Neutrophil (primary cell): ENCODE measurements around the gene PLEKHA7.

Source experiments
- H3K27ac ChIP-seq: fragments of 200-600 bp; sonication (generic); 2 replicates; pipeline ENCODE4 v1.5.1; 2016; ENCODE audit warnings: mild to moderate bottlenecking, moderate library complexity
- H3K27me3 ChIP-seq: fragments of 200-600 bp; sonication (generic); 2 replicates; pipeline ENCODE4 v1.6.0; 2016; ENCODE audit warnings: mild to moderate bottlenecking
- H3K36me3 ChIP-seq: fragments of 200-600 bp; sonication (generic); 2 replicates; pipeline ENCODE4 v1.5.1; 2017
- H3K4me1 ChIP-seq, 2 experiments: fragments of 200-600 bp in 1 of 2; sonication (generic) in 1 of 2; 1 replicate in 1 of 2; 2 replicates in 1 of 2; pipeline versions ENCODE4 v1.5.1 to v1.6.1; 2013 to 2016; ENCODE audit warnings: low read depth in 1 of 2, low read length in 1 of 2, mild to moderate bottlenecking in 1 of 2, moderate library complexity in 1 of 2; ENCODE audit not compliant: control insufficient read depth in 1 of 2, insufficient read depth in 1 of 2
- H3K4me3 ChIP-seq, 2 experiments: fragments of 200-600 bp in 1 of 2; sonication (generic) in 1 of 2; 1 replicate in 1 of 2; 2 replicates in 1 of 2; pipeline ENCODE4 v1.5.1; 2013 to 2016; ENCODE audit warnings: low read depth in 1 of 2, low read length in 1 of 2, mild to moderate bottlenecking in 1 of 2, moderate library complexity in 1 of 2
- H3K9me3 ChIP-seq: fragments of 200-600 bp; sonication (generic); 2 replicates; pipeline ENCODE4 v1.5.1; 2016
- CTCF ChIP-seq: fragments of 200-600 bp; sonication (generic); IDR thresholded peaks from 2 replicates; pipeline ENCODE4 v1.5.1; 2016; ENCODE audit warnings: antibody characterized with exemption

PLEKHA7 gene

GRCh38 chr11:16846305-16846704 is 167.9 kb downstream of the PLEKHA7 start:
- H3K4me3 ChIP-seq: no peak overlapping the region
- no peak for TF ChIP-seq CTCF
- H3K27me3 ChIP-seq: no peaks in the 10 kb centered on the region
- H3K4me1 ChIP-seq: no peaks in the 10 kb centered on the region
- no peaks in the 10 kb centered on the region for H3K36me3 ChIP-seq
- H3K27ac ChIP-seq: no peak overlapping the region
- no peaks in the 10 kb centered on the region for H3K9me3 ChIP-seq

- Histone ChIP-seq H3K4me1 (no peaks in the 10 kb centered on the region), H3K27ac (no peak overlapping the region), H3K36me3 (no peaks in the 10 kb centered on the region), H3K4me3 (no peak overlapping the region), H3K27me3 (no peaks in the 10 kb centered on the region), H3K9me3 (no peaks in the 10 kb centered on the region)
- no peak for TF ChIP-seq CTCF
Observed at GRCh38 chr11:16844268-16844771, 169.9 kb downstream of the PLEKHA7 start.

GRCh38 chr11:16843294-16843693 is 170.9 kb downstream of the PLEKHA7 start:
- H3K27ac ChIP-seq: no peak overlapping the region
- no peaks in the 10 kb centered on the region for H3K4me1 ChIP-seq
- H3K36me3 ChIP-seq: no peaks in the 10 kb centered on the region
- no peaks in the 10 kb centered on the region for H3K9me3 ChIP-seq
- H3K27me3 ChIP-seq: no peaks in the 10 kb centered on the region
- H3K4me3 ChIP-seq: no peak overlapping the region
- no peak for TF ChIP-seq CTCF

GRCh38 chr11:16841984-16842383 is 172.2 kb downstream of the PLEKHA7 start:
- H3K9me3 ChIP-seq: no peaks in the 10 kb centered on the region
- no peaks in the 10 kb centered on the region for H3K36me3 ChIP-seq
- no peak overlapping the region for H3K4me3 ChIP-seq
- H3K4me1 ChIP-seq: no peaks in the 10 kb centered on the region
- no peak for TF ChIP-seq CTCF
- H3K27ac ChIP-seq: no peak overlapping the region
- H3K27me3 ChIP-seq: no peaks in the 10 kb centered on the region

DNA sequence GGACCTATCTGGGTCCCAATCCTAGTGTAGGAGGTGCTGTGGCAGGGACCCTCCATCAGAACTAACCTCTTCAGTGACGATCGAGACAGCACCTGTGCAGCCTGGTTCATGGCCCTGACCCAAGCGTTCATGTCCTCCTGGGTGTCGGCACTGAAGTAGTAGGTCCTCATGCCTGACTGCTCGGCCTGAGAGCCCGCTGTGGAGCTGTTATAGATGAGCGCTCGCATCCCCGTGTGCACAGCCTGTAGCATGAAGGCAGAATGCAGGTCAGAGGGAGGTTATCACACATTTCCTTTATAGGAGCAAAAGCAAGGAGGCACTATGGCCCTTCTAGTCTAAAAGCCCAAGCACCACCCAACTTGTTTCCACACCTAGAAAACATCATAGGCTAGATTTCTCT is 172.7 kb downstream of the PLEKHA7 start:
- TF ChIP-seq CTCF: no peak
- Histone ChIP-seq H3K27me3 (no peaks in the 10 kb centered on the region), H3K9me3 (no peaks in the 10 kb centered on the region), H3K4me3 (no peak overlapping the region), H3K36me3 (no peaks in the 10 kb centered on the region), H3K27ac (no peak overlapping the region), H3K4me1 (no peaks in the 10 kb centered on the region)

GRCh38 chr11:16840951-16841350 is 173.3 kb downstream of the PLEKHA7 start:
- Histone ChIP-seq H3K4me1 (no peaks in the 10 kb centered on the region), H3K36me3 (no peaks in the 10 kb centered on the region), H3K27ac (no peak overlapping the region), H3K9me3 (no peaks in the 10 kb centered on the region), H3K4me3 (no peak overlapping the region), H3K27me3 (no peaks in the 10 kb centered on the region)
- TF ChIP-seq CTCF: no peak
